HG03097 (cell line): ENCODE results near the gene AIFM1.
A peak's percentile ranks its signal among the peaks of the same experiment; 100 is the strongest.

Experiments
- ATAC-seq: cut with Tn5 transposase; IDR thresholded peaks from one replicate; pipeline ENCODE4 v1.9.1; 2021; ENCODE audit not compliant: unreplicated experiment, low FRiP score

AIFM1 gene

GRCh38 chrX:130165703-130166502 lies at the start of gene AIFM1:
TSS of gene AIFM1 (minus strand) at chrX:130165841. CDS start at chrX:130165656, 185 bp downstream.
- peak; percentile 85 for ATAC-seq

GRCh38 chrX:130213376-130213775 lies 47.7 kb upstream of the AIFM1 start:
- no peak for ATAC-seq

GRCh38 chrX:130212371-130212770 lies 46.7 kb upstream of the AIFM1 start:
- ATAC-seq: no peak

GRCh38 chrX:130211415-130212186 lies 46.0 kb upstream of the AIFM1 start:
- ATAC-seq: no peak

GRCh38 chrX:130204647-130205046 lies 39.0 kb upstream of the AIFM1 start:
- no peak for ATAC-seq

- no peak for ATAC-seq
These were observed 31.8 kb upstream of the AIFM1 start for GRCh38 chrX:130197464-130197863.

GRCh38 chrX:130196466-130196865 lies 30.8 kb upstream of the AIFM1 start:
- ATAC-seq: no peak

GRCh38 chrX:130190801-130191200 lies 25.2 kb upstream of the AIFM1 start:
- no peak for ATAC-seq

- no peak for ATAC-seq
These were observed 21.0 kb upstream of the AIFM1 start for GRCh38 chrX:130186651-130187050.

- no peak for ATAC-seq
These were observed 19.2 kb upstream of the AIFM1 start for GRCh38 chrX:130184857-130185256.

- no peak for ATAC-seq
These were observed 18.5 kb upstream of the AIFM1 start for GRCh38 chrX:130184168-130184567.

GRCh38 chrX:130179579-130180215 lies 14.1 kb upstream of the AIFM1 start:
- no peak for ATAC-seq

GRCh38 chrX:130179170-130179569 lies 13.5 kb upstream of the AIFM1 start:
- no peak for ATAC-seq

- no peak for ATAC-seq
These were observed 11.3 kb upstream of the AIFM1 start for GRCh38 chrX:130176942-130177341.

GRCh38 chrX:130176354-130176776 lies 10.7 kb upstream of the AIFM1 start:
- peak; percentile 86 for ATAC-seq

- no peak for ATAC-seq
These were observed 9.3 kb upstream of the AIFM1 start for GRCh38 chrX:130174937-130175336.

GRCh38 chrX:130174045-130174704 lies 8.5 kb upstream of the AIFM1 start:
- ATAC-seq: no peak

GRCh38 chrX:130173190-130173895 lies 7.7 kb upstream of the AIFM1 start:
- ATAC-seq: peak; percentile 39

- no peak for ATAC-seq
These were observed 6.6 kb upstream of the AIFM1 start for GRCh38 chrX:130172127-130172845.
